Measurements from ENCODE around the gene TRIM37. TPM values are rescaled to one million over a fixed set of nuclear protein-coding genes. Genes with fewer than 3 reads are reported as not detected.

Gene TRIM37
- 20.6 to 26.2 TPM (median 22.2 TPM) in 5 replicates for total RNA-seq (2022; extraction: Qiagen RNA extraction; ENCODE audit: low read depth)

DNA sequence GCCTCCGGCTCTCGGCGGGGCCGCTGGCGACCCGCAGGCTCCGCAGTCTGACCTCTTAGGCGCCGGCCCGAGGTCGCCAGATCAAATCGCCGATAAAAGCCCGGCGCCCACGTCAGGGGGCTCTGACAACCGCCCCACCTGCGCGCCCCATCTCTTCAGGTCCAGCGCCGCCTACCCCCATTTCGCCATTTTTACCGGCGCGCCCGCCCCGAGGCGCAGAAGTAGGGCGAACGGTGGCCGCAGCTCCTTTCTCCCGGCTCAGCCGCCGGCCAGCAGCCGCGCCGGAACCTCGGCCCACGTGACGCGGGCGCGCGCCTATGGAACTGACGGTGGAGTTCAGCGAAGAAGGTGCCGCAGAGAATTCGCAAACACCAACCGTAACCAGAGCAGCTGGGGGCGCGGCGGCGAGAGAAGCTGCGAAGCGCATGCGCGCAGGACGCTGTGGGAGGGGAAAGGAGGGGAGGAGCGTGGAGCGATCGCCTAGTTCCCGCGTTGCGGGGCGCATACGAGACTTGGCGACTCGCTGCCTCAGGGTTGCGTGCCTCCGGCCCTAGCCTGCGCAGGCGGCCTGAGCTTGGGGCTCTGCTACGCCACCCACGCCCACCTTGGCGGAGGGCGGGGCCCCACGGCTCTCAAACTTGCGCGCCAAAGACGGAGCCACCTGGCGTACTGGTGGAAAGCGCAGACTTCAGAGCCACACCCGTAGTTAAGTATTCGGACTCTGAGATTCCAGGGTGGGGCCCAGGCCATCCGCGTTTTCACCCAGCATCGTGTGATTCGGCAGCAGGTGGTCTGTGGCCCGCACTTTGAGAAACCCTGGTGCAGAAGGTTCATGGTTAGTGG is at the start of gene TRIM37:
TRIM37 (minus strand) TSS at position 418 of the 843 bp plus-strand sequence. CDS start 419 bp downstream, outside the sequence.

DNA sequence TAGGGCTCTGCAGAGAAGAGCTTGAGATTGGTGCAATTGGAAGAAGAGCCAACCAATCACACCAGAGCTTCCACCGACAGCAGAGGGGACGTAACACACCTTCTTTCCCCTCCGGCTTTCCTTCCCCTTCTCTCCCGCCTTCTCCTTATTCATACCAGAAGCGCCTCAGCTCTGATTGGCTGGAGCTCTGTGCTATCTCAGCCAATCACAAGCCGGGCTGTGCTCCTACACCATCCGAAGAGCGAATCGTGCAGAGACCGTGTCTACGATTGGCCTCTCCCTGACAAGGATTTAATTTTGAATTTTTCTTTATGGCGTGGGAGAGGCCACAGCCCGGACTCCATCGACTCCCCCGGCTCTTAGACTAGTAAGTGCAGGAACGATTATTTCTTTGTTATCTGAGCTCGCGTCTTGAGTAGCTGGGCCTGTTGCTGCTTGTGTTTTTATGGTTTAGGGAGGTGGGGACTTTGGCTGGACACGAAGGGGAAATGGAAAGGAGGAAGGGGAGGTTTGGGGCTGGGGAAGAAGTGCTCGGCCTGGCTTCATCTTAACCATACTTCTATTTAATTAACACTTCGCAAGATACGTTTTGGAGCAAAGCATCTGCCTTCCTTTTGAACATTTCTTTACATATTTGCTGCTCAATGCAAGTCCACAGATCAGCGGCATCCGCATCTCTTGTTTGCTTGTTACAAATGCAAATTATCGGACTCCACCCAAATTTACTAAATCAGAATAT is 48.9 kb upstream of the TRIM37 start, which contains the start of gene PRR11:
PRR11 (plus strand) TSS at position 308 of the 739 bp plus-strand sequence. CDS start 14,007 bp downstream, outside the sequence.

DNA sequence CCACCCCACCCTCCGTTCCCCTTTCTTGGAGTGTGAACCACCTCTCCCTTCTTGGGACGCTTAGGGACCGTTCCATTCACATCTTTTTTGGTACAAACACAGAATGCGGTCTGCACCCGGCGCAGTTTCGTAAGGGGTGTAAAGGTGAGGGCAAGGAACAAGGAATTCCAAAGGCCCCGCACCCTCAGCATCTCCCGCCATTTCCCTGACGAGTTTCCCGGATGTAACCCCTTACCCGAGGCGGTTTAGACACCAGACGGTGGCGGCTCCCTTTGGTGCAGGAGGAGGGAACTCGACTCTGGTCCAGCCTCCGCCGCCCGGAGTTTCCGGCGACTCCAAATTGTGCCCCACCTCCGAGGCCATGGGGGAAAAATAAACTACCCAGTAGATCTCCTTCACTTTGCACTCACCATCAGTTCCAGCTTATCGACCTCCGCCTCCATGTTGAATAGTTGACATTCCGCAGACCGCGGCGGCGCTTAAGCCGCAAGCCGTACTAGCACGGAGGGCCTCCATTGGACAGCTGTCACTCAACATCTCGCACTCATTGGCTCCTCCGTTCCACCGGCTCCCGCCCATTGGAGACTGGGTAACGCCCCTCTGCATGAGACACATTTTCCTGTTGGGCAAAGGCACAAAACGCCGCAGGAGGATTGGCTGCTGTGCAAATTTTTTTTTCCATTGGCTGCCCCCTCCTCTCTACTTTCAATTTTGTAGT is 48.2 kb upstream of the TRIM37 start, which contains the start of gene SKA2:
SKA2 (minus strand) TSS at position 466 of the 718 bp plus-strand sequence; CDS start at position 443, 23 bp downstream.

Other genes with a start within 250 kb of the TRIM37 start
- 93.8 to 164 TPM (median 96.3 TPM) in 5 replicates for gene SKA2, start 48.3 kb upstream of the TRIM37 start, total RNA-seq (2022; extraction: Qiagen RNA extraction; ENCODE audit: low read depth)
- 45.6 to 58.7 TPM (median 56.4 TPM) in 5 replicates for gene PRR11, start 48.9 kb upstream of the TRIM37 start, total RNA-seq (2022; extraction: Qiagen RNA extraction; ENCODE audit: low read depth)
- gene SMG8, start 103.2 kb upstream of the TRIM37 start, total RNA-seq (2022; extraction: Qiagen RNA extraction; ENCODE audit: low read depth): 26.4 to 32.7 TPM (median 27.9 TPM) in 5 replicates
- gene GDPD1, start 113.6 kb upstream of the TRIM37 start, total RNA-seq (2022; extraction: Qiagen RNA extraction; ENCODE audit: low read depth): 0.81 to 1.3 TPM (median 0.98 TPM) in 5 replicates
- 1.6 to 3.4 TPM (median 3.2 TPM) in 5 replicates for gene YPEL2, start 224.8 kb upstream of the TRIM37 start, total RNA-seq (2022; extraction: Qiagen RNA extraction; ENCODE audit: low read depth)